LNCAP (cell line): ENCODE data around the gene NME2.

Source experiments
- TF ChIP-seq, protein P1 (sequence below): fragments of 450-650 bp; IDR thresholded peaks from 2 replicates; pipeline ENCODE4 v1.5.1; 2017; ENCODE audit warnings: mild to moderate bottlenecking

NME2 gene

DNA sequence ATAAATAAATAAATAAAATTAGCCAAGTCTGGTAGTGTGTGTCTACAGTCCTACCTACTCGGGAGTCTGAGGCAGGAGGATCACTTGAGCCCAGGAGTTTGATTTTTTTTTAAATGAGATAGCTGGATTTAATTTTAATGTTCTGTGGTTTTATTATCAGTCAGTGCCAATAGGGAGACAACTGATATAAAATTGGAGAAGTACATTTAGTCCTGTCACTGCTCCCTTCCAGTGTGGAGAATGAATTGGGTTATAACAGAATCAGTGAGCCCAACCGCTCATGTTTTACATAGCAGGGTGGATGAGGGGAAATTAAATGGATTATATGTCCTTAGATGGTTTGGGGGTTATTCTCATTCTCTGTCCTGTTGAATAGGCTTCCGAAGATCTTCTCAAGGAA is 6.6 kb upstream of the NME2 start:
- TF ChIP-seq, protein P1, sequence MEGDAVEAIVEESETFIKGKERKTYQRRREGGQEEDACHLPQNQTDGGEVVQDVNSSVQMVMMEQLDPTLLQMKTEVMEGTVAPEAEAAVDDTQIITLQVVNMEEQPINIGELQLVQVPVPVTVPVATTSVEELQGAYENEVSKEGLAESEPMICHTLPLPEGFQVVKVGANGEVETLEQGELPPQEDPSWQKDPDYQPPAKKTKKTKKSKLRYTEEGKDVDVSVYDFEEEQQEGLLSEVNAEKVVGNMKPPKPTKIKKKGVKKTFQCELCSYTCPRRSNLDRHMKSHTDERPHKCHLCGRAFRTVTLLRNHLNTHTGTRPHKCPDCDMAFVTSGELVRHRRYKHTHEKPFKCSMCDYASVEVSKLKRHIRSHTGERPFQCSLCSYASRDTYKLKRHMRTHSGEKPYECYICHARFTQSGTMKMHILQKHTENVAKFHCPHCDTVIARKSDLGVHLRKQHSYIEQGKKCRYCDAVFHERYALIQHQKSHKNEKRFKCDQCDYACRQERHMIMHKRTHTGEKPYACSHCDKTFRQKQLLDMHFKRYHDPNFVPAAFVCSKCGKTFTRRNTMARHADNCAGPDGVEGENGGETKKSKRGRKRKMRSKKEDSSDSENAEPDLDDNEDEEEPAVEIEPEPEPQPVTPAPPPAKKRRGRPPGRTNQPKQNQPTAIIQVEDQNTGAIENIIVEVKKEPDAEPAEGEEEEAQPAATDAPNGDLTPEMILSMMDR = no peak

DNA sequence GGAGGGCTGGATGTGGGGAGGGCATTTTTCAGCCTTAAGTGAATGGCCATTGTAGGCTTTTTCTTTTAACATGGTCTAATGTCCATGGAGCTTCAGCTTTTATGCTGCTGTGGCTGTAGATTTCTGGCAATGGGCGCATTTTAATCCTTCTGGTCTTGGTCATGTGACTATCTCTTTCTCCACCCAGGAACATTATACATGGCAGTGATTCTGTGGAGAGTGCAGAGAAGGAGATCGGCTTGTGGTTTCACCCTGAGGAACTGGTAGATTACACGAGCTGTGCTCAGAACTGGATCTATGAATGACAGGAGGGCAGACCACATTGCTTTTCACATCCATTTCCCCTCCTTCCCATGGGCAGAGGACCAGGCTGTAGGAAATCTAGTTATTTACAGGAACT is 4.7 kb upstream of the NME2 start:
- TF ChIP-seq, protein P1 = no peak

GRCh38 chr17:51164911-51165679 is 1.1 kb upstream of the NME2 start:
- TF ChIP-seq, protein P1 = no peak

- TF ChIP-seq, protein P1 = no peak
Measured at GRCh38 chr17:51165680-51166197, 472 bp upstream of the NME2 start.

DNA sequence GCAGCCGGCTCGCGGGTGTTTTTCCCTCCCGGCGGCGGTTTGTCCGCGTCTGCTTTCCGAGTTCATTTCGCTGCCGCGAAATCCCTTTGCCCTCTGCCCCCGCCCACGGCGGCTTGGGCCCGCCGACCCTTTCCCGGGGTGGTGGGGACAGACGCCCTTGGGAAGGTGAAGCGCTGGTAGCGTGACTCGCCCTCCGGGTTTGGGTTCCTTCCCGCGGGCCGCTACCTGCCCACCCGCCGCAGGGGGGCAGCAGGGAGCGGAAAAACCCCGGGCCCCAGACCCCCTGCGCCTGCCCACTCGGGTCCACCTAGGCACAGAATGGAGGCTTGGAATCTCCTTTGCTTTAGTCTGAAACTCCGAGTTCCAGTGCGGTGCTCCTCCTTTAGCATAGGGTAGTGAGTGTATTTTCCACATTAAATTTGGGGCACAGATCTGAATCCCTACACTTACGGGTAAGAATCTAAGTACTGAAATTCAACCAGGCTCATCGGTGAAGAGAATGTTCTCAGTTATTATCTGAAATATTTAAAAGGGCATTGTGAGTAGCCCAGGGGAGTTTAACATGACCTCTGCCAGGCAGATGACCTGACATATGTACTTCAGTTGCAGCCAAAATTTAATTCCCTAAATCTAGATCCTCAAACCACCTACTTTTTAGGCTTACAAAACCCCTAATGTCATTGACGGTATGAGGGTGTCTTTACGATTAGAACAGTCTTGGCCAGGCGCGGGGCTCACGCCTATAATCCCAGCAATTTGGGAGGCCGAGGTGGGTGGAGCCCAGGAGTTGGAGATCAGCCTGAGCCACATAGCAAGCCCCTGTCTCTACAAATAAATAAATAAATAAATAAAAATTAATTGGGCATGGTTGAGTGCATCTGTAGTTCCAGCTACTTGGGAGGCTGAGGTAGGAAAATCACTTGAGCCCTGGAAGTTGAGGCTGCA is 1.0 kb downstream of the NME2 start:
- TF ChIP-seq, protein P1 = peak; percentile 86

GRCh38 chr17:51169340-51169739 is 3.1 kb downstream of the NME2 start:
- TF ChIP-seq, protein P1 = no peak

DNA sequence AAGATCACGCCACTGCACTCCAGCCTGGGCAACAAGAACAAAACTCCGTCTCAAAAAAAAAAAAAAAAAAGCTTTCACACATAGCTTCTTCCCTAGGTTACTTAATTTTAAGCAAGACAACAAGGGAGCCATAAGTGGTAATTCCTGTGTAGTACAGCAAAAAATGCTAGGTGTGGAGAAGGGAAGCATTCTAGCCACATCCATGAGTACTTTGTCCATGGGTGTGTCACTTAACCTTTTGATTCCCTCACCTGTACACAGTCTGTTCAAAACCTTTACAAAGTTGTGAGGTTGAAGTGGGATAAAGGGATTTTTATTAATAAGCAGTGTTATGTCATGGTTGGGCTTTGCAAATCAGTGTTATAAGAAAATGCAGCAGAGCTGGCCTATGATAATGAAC is 4.5 kb downstream of the NME2 start:
- TF ChIP-seq, protein P1 = no peak
